ENCODE measurements around the gene DHX34.

GRCh38 chr19:47348819-47349795 is at the start of gene DHX34:
- TF ChIP-seq CTCF (IDR thresholded peaks at IDR 0.05; ENCODE audit: low read depth, low read length, missing input control), result peak; percentile 100
- TF ChIP-seq, protein P1, sequence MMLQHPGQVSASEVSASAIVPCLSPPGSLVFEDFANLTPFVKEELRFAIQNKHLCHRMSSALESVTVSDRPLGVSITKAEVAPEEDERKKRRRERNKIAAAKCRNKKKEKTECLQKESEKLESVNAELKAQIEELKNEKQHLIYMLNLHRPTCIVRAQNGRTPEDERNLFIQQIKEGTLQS (IDR thresholded peaks at IDR 0.05), result no peak
- TF ChIP-seq SP1 (IDR thresholded peaks at IDR 0.05), result peak; percentile 81
- peak; percentile 68 to 79 for TF ChIP-seq RAD21 (IDR thresholded peaks at IDR 0.05)
- TF ChIP-seq, protein P2, sequence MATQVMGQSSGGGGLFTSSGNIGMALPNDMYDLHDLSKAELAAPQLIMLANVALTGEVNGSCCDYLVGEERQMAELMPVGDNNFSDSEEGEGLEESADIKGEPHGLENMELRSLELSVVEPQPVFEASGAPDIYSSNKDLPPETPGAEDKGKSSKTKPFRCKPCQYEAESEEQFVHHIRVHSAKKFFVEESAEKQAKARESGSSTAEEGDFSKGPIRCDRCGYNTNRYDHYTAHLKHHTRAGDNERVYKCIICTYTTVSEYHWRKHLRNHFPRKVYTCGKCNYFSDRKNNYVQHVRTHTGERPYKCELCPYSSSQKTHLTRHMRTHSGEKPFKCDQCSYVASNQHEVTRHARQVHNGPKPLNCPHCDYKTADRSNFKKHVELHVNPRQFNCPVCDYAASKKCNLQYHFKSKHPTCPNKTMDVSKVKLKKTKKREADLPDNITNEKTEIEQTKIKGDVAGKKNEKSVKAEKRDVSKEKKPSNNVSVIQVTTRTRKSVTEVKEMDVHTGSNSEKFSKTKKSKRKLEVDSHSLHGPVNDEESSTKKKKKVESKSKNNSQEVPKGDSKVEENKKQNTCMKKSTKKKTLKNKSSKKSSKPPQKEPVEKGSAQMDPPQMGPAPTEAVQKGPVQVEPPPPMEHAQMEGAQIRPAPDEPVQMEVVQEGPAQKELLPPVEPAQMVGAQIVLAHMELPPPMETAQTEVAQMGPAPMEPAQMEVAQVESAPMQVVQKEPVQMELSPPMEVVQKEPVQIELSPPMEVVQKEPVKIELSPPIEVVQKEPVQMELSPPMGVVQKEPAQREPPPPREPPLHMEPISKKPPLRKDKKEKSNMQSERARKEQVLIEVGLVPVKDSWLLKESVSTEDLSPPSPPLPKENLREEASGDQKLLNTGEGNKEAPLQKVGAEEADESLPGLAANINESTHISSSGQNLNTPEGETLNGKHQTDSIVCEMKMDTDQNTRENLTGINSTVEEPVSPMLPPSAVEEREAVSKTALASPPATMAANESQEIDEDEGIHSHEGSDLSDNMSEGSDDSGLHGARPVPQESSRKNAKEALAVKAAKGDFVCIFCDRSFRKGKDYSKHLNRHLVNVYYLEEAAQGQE (IDR thresholded peaks at IDR 0.05), result no peak
- peak; percentile 86 for TF ChIP-seq YY1 (IDR thresholded peaks at IDR 0.05)
- TF ChIP-seq, protein P3, sequence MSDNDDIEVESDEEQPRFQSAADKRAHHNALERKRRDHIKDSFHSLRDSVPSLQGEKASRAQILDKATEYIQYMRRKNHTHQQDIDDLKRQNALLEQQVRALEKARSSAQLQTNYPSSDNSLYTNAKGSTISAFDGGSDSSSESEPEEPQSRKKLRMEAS (IDR thresholded peaks at IDR 0.05), result peak; percentile 96
- no peak for TF ChIP-seq JUND (IDR thresholded peaks at IDR 0.05)
- no peak for TF ChIP-seq TAF1 (conservative IDR thresholded peaks at IDR 0.05)
- peak in 1 of 2 donors; percentile 88 for TF ChIP-seq GABPA (IDR thresholded peaks at IDR 0.05 in 1 of 2, conservative IDR thresholded peaks at IDR 0.05 in 1 of 2)
- TF ChIP-seq FOXA1 (IDR thresholded peaks at IDR 0.05), result no peak
- peak in 1 of 2 donors; percentile 15 for TF ChIP-seq EGR1 (IDR thresholded peaks at IDR 0.05; ENCODE audit: low read depth in 2 of 2)
- peak in 1 of 2 donors; percentile 37 for TF ChIP-seq RXRA (IDR thresholded peaks at IDR 0.05)
